ENCODE measurements around the gene TAMALIN. TPM values are rescaled to one million over a fixed set of nuclear protein-coding genes. Genes with fewer than 3 reads are reported as not detected.
A peak's percentile ranks its signal among the peaks of the same experiment; 100 is the strongest.

The TAMALIN gene
- under 1 TPM; 0.24 to 1.00 (median 0.69) TPM for total RNA-seq (2021; fragmentation: NEBNext Ultra II Directional; extraction: Animal tissue kit (Norgen Biotek cat#: 25700))
- long read RNA-seq, result 0 reads

DNA sequence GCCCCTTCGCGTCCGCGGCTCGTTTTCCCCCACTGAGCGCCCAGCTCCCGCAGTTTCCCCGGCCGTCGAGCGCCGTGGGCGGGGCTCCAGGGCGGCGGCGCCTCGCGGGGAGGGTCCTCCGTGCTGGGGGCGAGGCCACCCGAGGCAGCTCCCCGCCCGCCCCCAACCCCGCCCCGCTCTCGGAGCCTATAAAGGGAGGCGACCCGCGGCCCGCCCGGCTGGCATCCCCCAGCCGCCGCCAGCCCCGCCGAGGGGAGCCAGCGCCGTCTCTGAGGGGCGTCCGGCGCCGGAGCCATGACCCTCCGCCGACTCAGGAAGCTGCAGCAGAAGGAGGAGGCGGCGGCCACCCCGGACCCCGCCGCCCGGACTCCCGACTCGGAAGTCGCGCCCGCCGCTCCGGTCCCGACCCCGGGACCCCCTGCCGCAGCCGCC lies at the start of gene TAMALIN:
Gene TAMALIN, plus strand, starts transcription at position 221 of the 432 bp plus-strand sequence. Its CDS starts 74 bp downstream, at position 295.
- TF ChIP-seq CTCF (IDR thresholded peaks at IDR 0.05), result no peak
- no peaks in the 10 kb centered on the region for H3K36me3 Mint-ChIP-seq (ENCODE audit: low read depth)
- no peaks in the 10 kb centered on the region for H3K9me3 Mint-ChIP-seq
- H3K4me3 Mint-ChIP-seq, result peak within 1 kb of the TSS; percentile 80
- H3K4me1 Mint-ChIP-seq (ENCODE audit: low read depth), result peaks cover 10% of the 10 kb centered on the region; the same call in 1 of the 2 replicates
- peaks cover 15% of the 10 kb centered on the region for H3K27me3 Mint-ChIP-seq (ENCODE audit: insufficient read depth)
- H3K27ac Mint-ChIP-seq, result no peak within 1 kb of the TSS
- DNase-seq, result no peak

DNA sequence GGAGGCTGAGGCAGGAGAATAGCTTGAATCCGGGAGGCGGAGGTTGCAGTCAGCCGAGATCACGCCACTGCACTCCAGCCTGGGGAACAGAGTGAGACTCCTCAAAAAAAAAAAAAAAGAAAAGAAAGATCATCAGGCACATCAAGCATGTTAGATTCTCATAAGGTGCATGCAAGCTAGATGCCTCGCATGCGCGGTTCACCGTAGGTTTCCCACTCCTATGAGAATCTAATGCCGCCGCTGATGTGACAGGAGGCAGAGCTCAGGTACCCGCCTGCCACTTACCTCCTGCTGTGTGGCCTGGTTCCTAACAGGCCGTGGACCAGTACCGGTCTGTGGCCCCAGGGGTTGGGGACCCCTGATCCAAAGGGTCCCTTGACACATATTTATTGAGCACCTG lies 48.2 kb upstream of the TAMALIN start:
- TF ChIP-seq CTCF (IDR thresholded peaks at IDR 0.05), result no peak
- Mint-ChIP-seq H3K4me1 (ENCODE audit: low read depth) (peaks cover 33% of the 10 kb centered on the region), H3K27me3 (ENCODE audit: insufficient read depth) (no peaks in the 10 kb centered on the region; the same call in 1 of the 2 replicates), H3K27ac (no peak overlapping the region), H3K36me3 (ENCODE audit: low read depth) (no peaks in the 10 kb centered on the region; the same call in 1 of the 2 replicates), H3K4me3 (no peak overlapping the region), H3K9me3 (no peaks in the 10 kb centered on the region)
- DNase-seq, result no peak

- Mint-ChIP-seq H3K27me3 (ENCODE audit: insufficient read depth) (no peaks in the 10 kb centered on the region; the same call in 1 of the 2 replicates), H3K27ac (no peak overlapping the region), H3K4me3 (no peak overlapping the region), H3K9me3 (no peaks in the 10 kb centered on the region), H3K4me1 (ENCODE audit: low read depth) (peaks cover 26% of the 10 kb centered on the region), H3K36me3 (ENCODE audit: low read depth) (peaks cover 5% of the 10 kb centered on the region; the same call in 1 of the 2 replicates)
- TF ChIP-seq CTCF (IDR thresholded peaks at IDR 0.05), result no peak
- DNase-seq, result no peak
Measured at GRCh38 chr12:51959211-51959610, 47.5 kb upstream of the TAMALIN start.

- no peak overlapping the region for H3K4me3 Mint-ChIP-seq
- no peak for TF ChIP-seq CTCF (IDR thresholded peaks at IDR 0.05)
- H3K36me3 Mint-ChIP-seq (ENCODE audit: low read depth), result peaks cover 10% of the 10 kb centered on the region; the same call in 1 of the 2 replicates
Measured at GRCh38 chr12:51959921-51960320, 46.8 kb upstream of the TAMALIN start.

DNA sequence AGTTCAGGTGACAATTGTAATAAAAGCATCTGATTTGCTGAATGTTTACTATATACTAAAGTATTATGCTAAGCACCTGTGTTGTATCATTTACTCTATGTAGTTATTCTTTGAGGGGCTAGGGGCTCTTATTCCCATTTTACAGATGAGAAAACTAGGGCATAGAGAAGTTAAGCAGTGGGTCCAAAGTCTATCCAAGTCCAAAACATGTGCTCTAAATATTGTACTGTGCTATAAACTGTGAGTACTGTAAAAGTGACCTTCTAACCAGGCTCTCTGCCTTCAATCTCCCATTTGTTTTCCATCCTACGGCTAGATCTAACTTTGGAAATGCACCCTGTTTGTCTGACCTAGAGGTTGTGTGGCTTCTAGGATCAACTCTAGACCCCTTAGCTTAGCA lies 46.3 kb upstream of the TAMALIN start:
- Mint-ChIP-seq H3K4me3 (no peak overlapping the region), H3K36me3 (ENCODE audit: low read depth) (peaks cover 15% of the 10 kb centered on the region), H3K9me3 (no peaks in the 10 kb centered on the region), H3K4me1 (ENCODE audit: low read depth) (peaks cover 13% of the 10 kb centered on the region), H3K27ac (no peak overlapping the region), H3K27me3 (ENCODE audit: insufficient read depth) (no peaks in the 10 kb centered on the region; the same call in 1 of the 2 replicates)
- no peak for DNase-seq
- no peak for TF ChIP-seq CTCF (IDR thresholded peaks at IDR 0.05)

More at GRCh38 chr12:51959921-51960320, 46.8 kb upstream of the TAMALIN start:
- Mint-ChIP-seq H3K27me3 (ENCODE audit: insufficient read depth) (no peaks in the 10 kb centered on the region; the same call in 1 of the 2 replicates), H3K4me1 (ENCODE audit: low read depth) (peaks cover 19% of the 10 kb centered on the region), H3K9me3 (no peaks in the 10 kb centered on the region), H3K27ac (no peak overlapping the region)
- no peak for DNase-seq
